ENCODE results near the gene CORO1C.
"Not testable (repeated sequence)": the region's sequence is repeated elsewhere in the genome, so short reads cannot be mapped to it uniquely, and the experiment has no call there.

CORO1C gene

DNA sequence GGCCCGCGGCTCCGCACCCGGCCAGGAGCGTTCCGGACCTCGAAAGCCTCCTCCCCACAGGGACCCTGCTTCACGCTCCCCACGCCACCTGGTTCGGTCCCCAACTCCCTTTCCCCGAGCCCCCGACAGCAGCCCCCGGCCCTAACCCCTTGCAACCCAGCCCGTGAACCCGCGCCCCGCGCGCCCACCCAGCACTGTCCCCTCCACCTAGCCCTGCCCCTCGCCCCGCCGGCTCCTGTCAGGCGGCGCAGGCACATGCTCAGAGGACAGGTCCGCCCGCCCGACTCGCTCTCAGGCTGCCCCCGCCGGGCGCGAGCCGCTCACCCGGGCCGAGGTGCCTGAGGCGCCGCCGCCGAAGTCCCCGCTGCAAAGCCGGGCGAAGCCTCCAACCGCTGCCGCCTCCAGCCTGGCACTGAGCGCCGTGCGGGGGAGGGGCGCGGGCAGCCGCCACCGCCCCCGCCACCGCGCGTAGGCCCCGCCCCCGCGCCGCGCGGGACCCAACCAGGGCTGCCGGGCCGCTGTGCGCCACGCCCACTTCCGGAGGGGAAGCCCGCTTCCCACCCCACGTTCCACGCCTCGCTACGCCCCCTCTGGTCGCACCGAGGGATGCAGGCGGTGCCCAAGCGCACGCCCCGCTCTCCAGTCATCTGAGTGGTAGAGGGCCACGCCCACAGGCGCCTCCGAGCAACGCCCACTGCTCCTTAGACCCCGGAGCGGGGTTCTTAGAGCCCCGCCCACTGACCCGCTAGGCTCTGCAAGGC is at the start of gene CORO1C:
CORO1C (minus strand) TSS at position 414 of the 761 bp plus-strand sequence. CDS start 30,200 bp downstream, outside the sequence.
- peak; percentile 89 for DNase-seq

- DNase-seq, result no peak
Measured at GRCh38 chr12:108779998-108780688, 48.8 kb upstream of the CORO1C start.

DNA sequence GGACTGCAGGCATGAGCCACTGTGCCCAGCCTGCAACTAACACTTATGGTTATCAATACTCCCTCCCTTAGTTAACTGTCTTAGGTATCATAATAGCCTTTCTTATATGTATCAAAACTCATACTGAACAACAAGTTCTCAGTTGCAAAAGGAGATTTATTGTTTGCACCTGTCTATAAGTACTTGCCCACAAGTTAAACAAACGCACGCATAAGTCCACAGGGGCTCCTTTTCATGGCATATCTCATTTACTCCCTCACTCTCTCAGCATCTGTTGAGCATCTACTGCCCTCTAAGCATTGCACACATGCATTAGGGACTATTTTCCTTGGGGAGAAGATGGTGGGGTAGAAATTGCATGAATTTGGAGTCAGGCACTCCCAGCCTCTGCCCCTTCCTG is 46.7 kb upstream of the CORO1C start:
- DNase-seq, result no peak

DNA sequence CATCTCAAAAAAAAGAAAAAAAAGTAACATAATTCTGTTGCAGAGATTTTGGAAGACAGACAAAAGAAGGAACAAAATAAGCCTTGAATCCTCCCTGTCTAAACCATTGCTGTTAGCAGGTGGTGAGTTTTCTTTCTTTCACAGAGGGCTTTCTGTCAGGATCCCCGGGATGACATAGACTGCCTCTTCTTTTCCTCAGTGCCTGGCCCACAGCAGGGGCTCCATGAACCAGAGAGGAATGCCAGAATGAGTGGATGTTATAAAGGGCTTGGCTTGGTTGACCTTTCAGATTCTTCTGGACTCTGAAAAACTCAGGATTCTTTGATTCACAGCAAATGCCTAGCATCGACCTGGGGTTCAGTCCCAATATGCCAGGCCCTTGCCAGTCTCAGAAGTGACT is 45.8 kb upstream of the CORO1C start:
- DNase-seq, result no peak

DNA sequence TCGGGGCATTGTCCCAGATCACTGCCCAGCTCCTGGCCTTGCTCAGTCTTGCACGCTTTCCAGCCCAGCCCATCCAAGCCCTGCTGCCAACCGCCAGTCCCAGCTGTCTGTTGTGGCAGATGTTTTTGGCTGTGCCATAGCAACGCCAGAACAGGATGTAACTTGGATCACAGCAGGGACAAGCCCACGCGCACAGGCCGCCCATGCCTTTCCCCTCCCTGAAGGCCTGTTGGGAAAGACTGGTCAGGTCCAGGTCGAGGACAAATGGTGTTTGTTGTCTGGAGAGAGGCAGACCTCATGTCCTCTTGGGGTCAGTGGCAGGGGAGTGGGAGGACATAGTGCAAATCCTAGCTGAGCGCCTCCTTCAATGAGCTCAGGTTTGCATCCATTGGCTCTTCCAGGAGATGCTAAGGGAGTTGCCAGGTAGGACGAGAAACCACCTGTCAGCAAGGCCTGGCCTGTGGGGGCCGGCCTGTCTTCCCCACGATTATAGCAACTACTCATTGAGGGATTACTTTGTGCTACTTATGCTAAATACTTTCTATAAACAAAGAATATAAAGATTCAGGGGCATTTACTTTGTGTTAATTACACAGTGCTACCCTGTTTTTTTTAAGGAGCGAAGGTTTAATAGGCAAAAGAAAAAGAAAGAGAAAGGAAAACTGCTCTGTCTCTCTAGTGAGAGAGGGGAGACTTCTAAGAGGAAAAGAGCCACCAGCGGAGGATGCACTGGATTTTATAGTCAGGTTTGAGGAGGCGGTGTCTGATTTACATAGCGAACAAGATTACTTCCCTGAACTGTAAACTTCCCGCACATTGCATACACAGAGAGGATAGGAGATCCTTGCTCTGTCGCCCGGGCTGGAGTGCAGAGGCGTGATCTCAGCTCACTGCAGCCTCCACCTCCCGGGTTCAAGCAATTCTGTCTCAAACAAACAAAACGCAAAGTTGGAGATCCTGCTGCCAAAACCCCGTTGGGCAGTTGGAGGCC is 42.8 kb upstream of the CORO1C start:
- no peak for DNase-seq

DNA sequence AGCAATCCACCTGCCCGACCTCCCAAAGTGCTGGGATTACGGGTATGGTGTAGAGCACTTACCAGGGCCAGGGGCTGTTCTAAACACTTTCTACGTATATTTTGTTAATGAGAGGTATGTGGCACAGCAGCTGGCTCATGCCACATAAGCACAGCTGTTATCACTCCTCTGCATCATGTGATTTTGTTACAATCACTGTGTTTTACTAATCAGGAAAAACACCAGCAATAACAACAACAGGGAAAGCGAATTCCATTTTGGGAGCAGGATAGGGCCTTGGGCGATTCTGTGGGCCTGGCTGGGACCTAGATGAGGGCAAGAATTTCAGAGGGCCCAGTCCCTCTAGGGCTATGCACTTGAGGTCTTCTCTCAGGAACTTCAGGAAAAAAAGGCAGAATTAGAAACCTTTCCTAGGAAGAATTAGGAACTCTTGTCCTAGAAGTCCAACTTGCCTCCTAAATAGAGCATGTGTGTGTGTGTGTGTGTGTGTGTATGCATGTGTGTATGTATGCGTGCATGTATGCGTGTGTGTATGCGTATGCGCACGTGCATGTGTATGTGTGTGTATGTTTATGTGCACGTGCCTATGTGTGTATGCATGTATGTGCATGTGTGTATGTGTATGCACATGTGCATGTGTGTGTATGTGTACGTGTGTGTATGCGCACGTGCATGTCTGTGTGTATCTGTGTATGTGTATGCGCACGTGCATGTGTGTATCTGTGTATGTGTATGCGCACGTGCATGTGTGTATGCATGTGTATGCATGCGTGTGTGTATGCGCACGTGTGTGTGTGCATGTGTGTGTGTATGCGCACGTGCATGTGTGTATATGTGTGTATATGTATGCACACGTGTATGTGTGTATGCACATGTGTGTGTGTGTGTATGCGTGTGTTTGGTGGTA is 41.8 kb upstream of the CORO1C start:
- DNase-seq, result no peak

DNA sequence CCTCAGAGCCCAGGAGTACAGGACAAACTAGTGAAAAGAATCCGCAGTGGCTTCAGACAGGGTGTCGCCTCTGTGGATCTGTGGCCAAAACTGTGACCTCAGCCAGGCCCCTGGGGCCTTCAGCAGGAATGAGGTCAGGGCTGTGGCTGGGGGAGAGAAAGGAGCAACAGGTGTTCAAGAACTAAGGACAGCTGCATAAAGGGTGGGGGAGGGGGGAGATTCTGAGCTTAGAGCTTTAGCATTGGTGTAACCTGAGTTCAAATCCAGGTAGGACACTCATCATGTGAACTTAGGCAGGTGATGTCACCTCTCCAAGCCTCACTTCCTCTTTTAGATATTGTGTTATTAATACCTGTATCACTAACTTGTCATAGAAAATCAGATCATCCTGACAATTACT is 40.9 kb upstream of the CORO1C start:
- DNase-seq, result no peak

DNA sequence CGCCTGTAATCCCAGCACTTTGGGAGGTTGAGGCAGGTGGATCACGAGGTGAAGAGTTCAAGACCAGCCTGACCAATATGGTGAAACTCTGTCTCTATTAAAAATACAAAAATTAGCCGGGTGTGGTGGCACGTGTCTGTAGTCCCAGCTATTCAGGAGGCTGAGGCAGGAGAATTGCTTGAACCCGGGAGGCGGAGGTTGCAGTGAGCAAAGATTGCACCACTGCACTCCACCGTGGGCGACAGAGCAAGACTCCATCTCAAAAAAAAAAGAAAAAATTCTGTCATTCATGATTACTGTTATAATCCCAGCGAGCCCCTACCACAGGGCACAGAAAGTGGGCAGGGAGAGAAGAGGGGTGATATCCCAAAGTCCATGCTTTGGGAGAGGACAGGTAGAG is 40.5 kb upstream of the CORO1C start:
- not testable (repeated sequence) for DNase-seq

DNA sequence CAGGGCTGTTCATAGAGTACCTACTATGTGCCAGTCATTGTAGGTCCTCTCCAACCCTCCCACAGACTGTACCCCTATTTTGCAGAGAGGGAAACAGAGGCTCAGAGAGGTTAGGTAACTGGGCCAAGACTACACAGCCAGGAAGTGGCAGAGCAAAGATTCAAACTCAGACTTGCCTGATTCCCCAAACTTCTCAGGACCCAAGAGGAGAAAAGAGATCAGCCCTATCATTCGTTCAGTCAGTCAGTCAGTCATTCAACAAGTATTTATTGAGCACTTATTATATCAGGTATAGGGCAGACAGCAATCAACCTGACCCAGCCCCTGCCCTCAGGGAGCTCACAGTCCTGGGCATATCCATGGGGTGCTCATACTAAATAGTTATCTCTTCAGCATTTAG is 39.6 kb upstream of the CORO1C start:
- DNase-seq, result no peak

DNA sequence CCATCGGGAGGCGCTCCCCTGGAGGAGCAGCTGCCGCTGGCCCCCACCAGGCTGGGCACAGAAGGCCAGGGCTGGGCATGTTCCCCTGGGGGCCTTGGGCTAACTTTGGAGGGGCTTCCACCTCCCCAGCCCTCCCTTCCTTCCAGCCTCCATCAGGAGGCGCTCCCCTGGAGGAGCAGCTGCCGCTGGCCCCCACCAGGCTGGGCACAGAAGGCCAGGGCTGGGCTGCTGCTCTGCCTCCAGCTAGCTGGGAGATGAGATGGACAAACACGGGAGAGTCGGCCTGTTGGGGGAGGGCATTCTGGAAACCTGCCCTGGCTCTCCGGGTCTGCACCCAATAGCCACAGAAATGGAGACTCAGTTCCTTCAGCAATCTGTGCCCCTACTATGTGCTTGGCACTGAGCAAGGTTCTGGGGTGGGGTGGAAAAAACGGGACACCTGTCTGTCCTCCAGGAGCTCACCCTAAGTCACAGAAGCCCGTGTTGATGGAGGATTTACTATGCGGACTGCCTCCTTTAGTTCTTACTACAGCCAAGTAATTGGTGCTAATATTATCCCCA is 39.0 kb upstream of the CORO1C start:
- no peak for DNase-seq

GRCh38 chr12:108768591-108769500 is 37.5 kb upstream of the CORO1C start:
- peak; percentile 10 for DNase-seq

GRCh38 chr12:108766294-108766693 is 35.0 kb upstream of the CORO1C start:
- DNase-seq, result no peak

GRCh38 chr12:108765289-108765764 is 34.0 kb upstream of the CORO1C start:
- DNase-seq, result no peak

- DNase-seq, result no peak
Measured at GRCh38 chr12:108764540-108765288, 33.4 kb upstream of the CORO1C start.

- no peak for DNase-seq
Measured at GRCh38 chr12:108761226-108761625, 29.9 kb upstream of the CORO1C start.

DNA sequence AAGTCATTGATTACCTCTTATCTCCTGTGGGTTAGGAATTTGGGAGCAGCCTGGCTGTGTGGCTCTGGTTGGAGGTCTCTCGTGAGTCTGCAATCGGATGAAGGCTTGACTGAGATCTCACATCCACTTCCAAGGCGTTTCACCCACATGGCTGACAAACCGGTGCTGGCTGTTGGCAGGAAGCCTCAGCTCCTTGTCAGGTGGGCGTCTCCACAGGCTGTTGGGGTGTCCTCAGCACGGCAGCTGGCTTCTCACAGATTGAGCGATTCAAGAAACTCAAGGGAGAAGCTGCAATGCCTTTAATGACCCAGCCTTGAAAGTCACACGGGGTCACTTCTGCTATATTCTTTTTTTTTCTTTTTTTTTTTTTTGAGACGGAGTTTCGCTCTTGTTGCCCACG is 28.6 kb upstream of the CORO1C start:
- no peak for DNase-seq

DNA sequence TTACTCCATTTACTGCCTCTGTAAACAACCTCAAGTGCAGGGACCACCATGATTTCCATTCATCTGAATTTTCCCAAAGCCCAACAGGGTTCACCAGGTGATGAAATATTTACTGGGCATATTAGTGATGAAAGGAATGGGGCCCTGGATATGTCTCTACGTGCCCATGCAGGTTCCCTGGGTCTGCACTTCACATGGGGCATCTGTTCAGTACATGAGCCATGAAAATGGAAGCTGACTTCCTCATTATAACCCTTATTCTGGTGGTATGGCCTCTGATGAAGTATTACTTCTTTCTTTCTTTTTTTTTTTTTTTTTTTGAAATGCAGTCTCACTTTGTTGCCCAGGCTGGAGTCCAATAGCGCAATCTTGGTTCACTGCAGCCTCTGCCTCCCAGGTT is 26.5 kb upstream of the CORO1C start:
- no peak for DNase-seq

GRCh38 chr12:108756421-108756820 is 25.1 kb upstream of the CORO1C start:
- DNase-seq, result no peak

DNA sequence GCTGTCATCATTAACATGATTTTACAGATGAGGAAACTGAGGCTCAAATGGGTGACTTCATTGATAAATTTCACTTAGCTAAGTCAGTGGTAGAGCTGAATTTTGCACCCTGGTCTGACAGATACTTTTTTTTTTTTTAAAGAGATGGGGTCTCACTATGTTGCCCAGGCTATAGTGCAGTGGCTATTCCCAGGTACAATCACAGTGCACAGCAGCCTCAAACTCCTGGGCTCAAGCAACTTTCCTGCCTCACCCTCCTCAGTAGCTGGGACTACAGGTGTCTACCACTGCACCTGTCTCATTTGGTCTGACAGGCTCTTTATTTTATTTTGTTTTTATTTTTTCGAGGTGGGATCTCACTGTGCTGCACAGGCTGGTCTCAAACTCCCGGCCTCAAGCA is 24.2 kb upstream of the CORO1C start:
- DNase-seq, result no peak

DNA sequence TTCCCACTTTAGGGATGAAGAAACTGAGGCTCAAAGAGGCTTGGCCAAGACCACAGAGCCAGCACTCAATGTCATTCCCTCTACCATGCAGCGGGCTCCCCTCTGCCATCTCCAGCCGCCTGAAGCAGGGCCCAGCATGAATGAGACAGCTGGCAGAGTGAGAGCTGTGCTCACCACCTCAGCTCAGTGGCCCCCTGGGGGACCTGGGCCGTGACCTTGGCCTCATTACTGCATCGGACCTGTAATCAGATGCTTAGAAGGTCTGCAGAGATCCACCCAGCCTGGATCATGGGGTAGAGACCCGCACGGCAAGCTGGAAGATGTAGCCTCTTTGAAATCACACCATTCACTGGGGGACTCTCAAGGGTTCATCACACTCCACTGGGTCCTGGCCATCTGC is 22.7 kb upstream of the CORO1C start:
- DNase-seq, result no peak

All from activated gamma-delta T cell treated with Interleukin-2 at 50 U/mL for 16 hours (primary cell).